Esophagus muscularis mucosa (tissue), 4 donors: Measurements from ENCODE around the gene RPRD1A. TPM values are rescaled to one million over a fixed set of nuclear protein-coding genes. Genes with fewer than 3 reads are reported as not detected.
"Not testable (repeated sequence)": the region's sequence is repeated elsewhere in the genome, so short reads cannot be mapped to it uniquely, and the experiment has no call there.

Experiments used
- DNase-seq: peaks from one replicate; pipeline ENCODE4 v3.0.0-alpha.2; 2017; ENCODE audit errors: extremely low spot score
- H3K27ac ChIP-seq, 4 donors: fragments of 200-600 bp; sonication (generic); replicated peaks in 1 of 4; 1 replicate in 3 of 4; 2 replicates in 1 of 4; pipeline ENCODE4 v1.5.1; 2016 to 2019; ENCODE audit warnings: mild to moderate bottlenecking in 1 of 4
- H3K27me3 ChIP-seq, 4 donors: fragments of 200-600 bp; sonication (generic); one replicate each; pipeline versions ENCODE4 v1.5.1 to v1.6.0; 2016 to 2019
- H3K36me3 ChIP-seq, 4 donors: fragments of 200-600 bp; sonication (generic); one replicate each; pipeline ENCODE4 v1.5.1; 2016 to 2019
- H3K4me1 ChIP-seq, 4 donors: fragments of 200-600 bp; sonication (generic); one replicate each; pipeline ENCODE4 v1.5.1; 2016 to 2019
- H3K4me3 ChIP-seq, 4 donors: fragments of 200-600 bp; sonication (generic); 1 replicate in 2 of 4; 2 replicates in 2 of 4; pipeline ENCODE4 v1.5.1; 2016 to 2019; ENCODE audit warnings: mild to moderate bottlenecking in 4 of 4, moderate library complexity in 1 of 4
- H3K9me3 ChIP-seq, 4 donors: fragments of 200-600 bp; sonication (generic); 1 replicate in 3 of 4; 2 replicates in 1 of 4; pipeline ENCODE4 v1.5.1; 2016 to 2019
- EP300 ChIP-seq: sonication (generic); formaldehyde crosslinking; IDR thresholded peaks from one replicate; pipeline ENCODE4 v1.6.1; 2017; ENCODE audit warnings: antibody characterized with exemption
- POLR2A ChIP-seq: fragments of 450-650 bp; IDR thresholded peaks from one replicate; pipeline ENCODE4 v1.6.1; 2017; ENCODE audit warnings: antibody characterized with exemption, moderate library complexity, mild to moderate bottlenecking, low read depth
- POLR2AphosphoS5 ChIP-seq, 2 donors: sonication (generic); formaldehyde crosslinking; IDR thresholded peaks; one replicate each; pipeline ENCODE4 v1.6.1; 2017; ENCODE audit warnings: antibody characterized with exemption in 2 of 2
- WGBS: methylation state at CpG from one replicate; pipeline ENCODE4 v1.1.5; 2018; 5-methylcytosine and 5-hydroxymethylcytosine counted together
- intact Hi-C: fragments of 100-400 bp; cut with DNase I; formaldehyde crosslinking; loops from one replicate; pipeline ENCODE4 v1.15.1; 2023
- total RNA-seq, 4 donors: library from RNA; depleted of rRNA; stranded (reverse); fragments of >200 nt; gene quantifications; one replicate each; pipeline versions ENCODE4 v1.1.0 to v1.2.1, GENCODE V29; 2016
- TF ChIP-seq, protein P1 (sequence below), 3 experiments: fragments of 200-600 bp in 2 of 3; fragments of 450-650 bp in 1 of 3; sonication (generic) in 2 of 3; IDR thresholded peaks; one replicate each; pipeline ENCODE4 v1.5.1; 2017 to 2019; ENCODE audit warnings: antibody characterized with exemption in 3 of 3, mild to moderate bottlenecking in 2 of 3, moderate library complexity in 1 of 3

Gene RPRD1A
- total RNA-seq, 4 donors from 2014 or later, result 62.9 to 86.8 (median 77.2) TPM

DNA sequence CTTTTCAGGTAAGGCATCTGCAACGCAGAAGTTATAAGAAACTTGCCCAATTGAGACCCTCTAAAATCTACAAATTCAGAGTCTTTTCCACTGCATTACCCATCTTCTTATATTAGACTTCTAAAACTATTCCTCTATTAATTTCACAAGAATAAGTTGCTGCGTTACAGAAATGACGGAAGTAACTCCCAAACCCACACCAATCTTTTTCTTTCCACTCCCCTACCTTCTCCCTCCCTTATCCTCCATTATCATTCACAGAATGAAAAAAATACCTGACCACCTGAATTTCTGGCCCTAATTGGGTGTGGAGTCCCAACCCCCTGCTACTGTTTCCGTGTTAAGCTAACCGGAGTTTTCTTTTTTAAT is 689 bp downstream of the RPRD1A start:
- H3K4me3 ChIP-seq, result peak overlapping the region; percentile 70 to 91 (median 74)
- H3K4me1 ChIP-seq, result peaks cover 13 to 36% (median 22%) of the 10 kb centered on the region in 4 donors
- peak overlapping the region; percentile 87 to 94 (median 90) for H3K27ac ChIP-seq
- 0% methylated on average over 5 of the region's 5 CpGs for WGBS
- TF ChIP-seq, protein P1, sequence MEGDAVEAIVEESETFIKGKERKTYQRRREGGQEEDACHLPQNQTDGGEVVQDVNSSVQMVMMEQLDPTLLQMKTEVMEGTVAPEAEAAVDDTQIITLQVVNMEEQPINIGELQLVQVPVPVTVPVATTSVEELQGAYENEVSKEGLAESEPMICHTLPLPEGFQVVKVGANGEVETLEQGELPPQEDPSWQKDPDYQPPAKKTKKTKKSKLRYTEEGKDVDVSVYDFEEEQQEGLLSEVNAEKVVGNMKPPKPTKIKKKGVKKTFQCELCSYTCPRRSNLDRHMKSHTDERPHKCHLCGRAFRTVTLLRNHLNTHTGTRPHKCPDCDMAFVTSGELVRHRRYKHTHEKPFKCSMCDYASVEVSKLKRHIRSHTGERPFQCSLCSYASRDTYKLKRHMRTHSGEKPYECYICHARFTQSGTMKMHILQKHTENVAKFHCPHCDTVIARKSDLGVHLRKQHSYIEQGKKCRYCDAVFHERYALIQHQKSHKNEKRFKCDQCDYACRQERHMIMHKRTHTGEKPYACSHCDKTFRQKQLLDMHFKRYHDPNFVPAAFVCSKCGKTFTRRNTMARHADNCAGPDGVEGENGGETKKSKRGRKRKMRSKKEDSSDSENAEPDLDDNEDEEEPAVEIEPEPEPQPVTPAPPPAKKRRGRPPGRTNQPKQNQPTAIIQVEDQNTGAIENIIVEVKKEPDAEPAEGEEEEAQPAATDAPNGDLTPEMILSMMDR (IDR thresholded peaks at IDR 0.05), result no peak
- TF ChIP-seq EP300, result no peak
- TF ChIP-seq POLR2A, result no peak
- no peak for TF ChIP-seq POLR2AphosphoS5 (IDR thresholded peaks at IDR 0.05)
- no peaks in the 10 kb centered on the region for H3K27me3 ChIP-seq
- H3K9me3 ChIP-seq, result no peaks in the 10 kb centered on the region
- intact Hi-C loops, result loop anchor here (2.0 to 5.0 kb wide), 2 partner anchors 62 to 94 kb away; partner anchors contain the start of genes ELP2, RMP24 and SLC39A6
- no peak for DNase-seq
- H3K36me3 ChIP-seq, result peaks cover 0 to 6% (median 3%) of the 10 kb centered on the region in 4 donors

DNA sequence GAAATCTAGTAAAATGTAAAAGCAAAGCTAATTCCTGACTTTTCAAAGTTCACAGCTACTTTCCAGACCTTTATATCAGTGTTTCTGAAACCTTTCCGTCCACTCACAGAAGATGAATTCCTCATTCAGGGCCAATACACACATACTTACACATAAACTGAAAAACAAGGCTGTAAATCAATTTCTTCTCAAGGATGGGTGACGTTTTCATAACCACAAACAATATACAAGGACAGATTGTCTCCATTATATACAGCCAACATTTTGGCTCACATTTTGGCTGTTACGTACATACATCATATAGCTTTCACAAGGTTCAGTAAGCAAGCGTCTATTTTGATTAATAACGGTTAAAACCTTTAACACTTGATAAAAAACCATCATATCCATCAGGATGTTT is 1.4 kb downstream of the RPRD1A start:
- peaks cover 0 to 6% (median 3%) of the 10 kb centered on the region in 4 donors for H3K36me3 ChIP-seq
- intact Hi-C loops, result loop anchor here (2.0 to 5.0 kb wide), 2 partner anchors 63 to 94 kb away; partner anchors contain the start of genes ELP2, RMP24 and SLC39A6
- no peak overlapping the region for H3K27ac ChIP-seq
- TF ChIP-seq POLR2AphosphoS5 (IDR thresholded peaks at IDR 0.05) (no peak), POLR2A (no peak), EP300 (no peak)
- TF ChIP-seq, protein P1 (IDR thresholded peaks at IDR 0.05), result no peak
- peak overlapping the region; percentile 70 to 91 (median 74) for H3K4me3 ChIP-seq
- 47% methylated on average over 5 of the region's 5 CpGs for WGBS
- no peaks in the 10 kb centered on the region for H3K9me3 ChIP-seq
- H3K27me3 ChIP-seq, result no peaks in the 10 kb centered on the region
- DNase-seq, result no peak
- H3K4me1 ChIP-seq, result peaks cover 15 to 36% (median 22%) of the 10 kb centered on the region in 4 donors

DNA sequence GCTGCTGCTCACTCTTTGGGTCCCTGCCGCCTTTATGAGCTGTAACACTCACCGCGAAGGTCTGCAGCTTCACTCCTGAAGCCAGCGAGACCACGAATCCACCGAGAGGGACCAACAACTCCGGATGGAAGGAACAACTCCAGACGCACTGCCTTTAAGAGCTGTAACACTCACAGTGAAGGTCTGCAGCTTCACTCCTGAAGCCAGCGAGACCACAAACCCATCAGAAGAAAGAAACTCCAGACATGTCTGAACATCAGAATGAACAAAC is 2.6 kb downstream of the RPRD1A start:
- not testable (repeated sequence) for H3K27me3 ChIP-seq, H3K9me3 ChIP-seq, H3K27ac ChIP-seq, H3K36me3 ChIP-seq, H3K4me3 ChIP-seq, DNase-seq
- intact Hi-C loops, result loop anchor here (5.0 kb wide), 1 partner anchor 92 kb away; the partner anchor contains the start of gene RMP24
- peaks cover 15 to 36% (median 22%) of the 10 kb centered on the region in 4 donors for H3K4me1 ChIP-seq
- 95% methylated on average over 9 of the region's 9 CpGs for WGBS

DNA sequence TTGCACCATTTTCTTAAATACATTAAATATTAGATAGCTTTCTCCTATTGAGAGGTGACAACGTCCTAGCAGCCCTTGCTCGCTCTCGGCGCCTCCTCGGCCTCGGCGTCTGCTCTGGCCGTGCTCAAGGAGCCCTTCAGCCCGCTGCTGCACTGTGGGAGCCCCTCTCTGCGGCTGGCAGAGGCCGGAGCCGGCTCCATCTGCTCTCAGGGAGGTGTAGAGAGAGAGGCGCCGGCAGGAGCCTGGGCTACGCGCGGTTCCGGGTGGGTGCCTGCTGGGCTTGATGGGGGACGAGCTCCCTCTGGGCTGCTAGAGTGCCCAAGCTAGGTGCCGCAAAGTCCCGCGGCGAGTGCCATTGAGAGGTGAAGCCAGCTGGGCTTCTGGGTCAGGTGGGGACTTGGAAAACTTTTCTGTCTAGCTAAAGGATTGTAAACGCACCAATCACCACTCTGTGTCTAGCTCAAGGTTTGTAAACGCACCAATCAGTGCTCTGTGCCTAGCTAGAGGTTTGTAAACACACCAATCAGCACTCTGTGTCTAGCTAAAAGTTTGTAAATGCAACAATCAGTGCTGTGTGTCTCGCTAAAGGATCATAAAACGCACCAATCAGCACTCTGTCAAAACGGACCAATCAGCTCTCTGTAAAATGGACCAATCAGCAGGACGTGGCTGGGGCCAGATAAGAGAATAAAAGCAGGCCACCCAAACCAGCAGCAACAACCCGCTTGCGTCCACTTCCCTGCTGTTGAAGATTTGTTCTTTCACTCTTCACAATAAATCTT is 3.1 kb downstream of the RPRD1A start:
- 95% methylated on average over 31 of the region's 31 CpGs for WGBS
- Histone ChIP-seq H3K27me3 (no peaks in the 10 kb centered on the region), H3K4me3 (no peak overlapping the region), H3K4me1 (peaks cover 15 to 36% (median 22%) of the 10 kb centered on the region in 4 donors), H3K36me3 (peaks cover 0 to 6% (median 3%) of the 10 kb centered on the region in 4 donors), H3K27ac (no peak overlapping the region), H3K9me3 (no peaks in the 10 kb centered on the region)
- DNase-seq, result no peak
- no peak for TF ChIP-seq POLR2AphosphoS5 (IDR thresholded peaks at IDR 0.05)
- TF ChIP-seq, protein P1 (IDR thresholded peaks at IDR 0.05), result no peak
- no peak for TF ChIP-seq EP300
- TF ChIP-seq POLR2A, result no peak
- intact Hi-C loops, result no loop called here

DNA sequence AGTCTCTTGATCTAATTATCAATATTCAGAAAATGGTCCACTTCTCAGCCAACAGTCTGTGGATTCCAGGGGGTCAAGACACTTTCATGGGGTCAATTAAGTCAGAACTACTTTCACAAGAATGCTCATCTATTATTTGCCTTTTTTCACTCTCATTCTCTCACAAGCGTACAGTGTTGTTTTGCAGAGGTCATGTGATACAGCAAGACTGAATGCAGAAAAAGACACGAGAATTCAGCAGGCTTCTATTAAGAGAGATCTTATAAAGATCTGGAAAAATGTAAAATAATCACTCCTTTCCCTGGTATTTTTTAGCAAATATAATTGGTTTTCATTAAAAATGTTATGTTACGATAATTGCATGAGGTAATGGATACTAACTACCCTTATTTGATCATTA is 8.7 kb downstream of the RPRD1A start:
- Histone ChIP-seq H3K4me3 (no peak overlapping the region), H3K27me3 (no peaks in the 10 kb centered on the region), H3K9me3 (no peaks in the 10 kb centered on the region), H3K4me1 (peaks cover 0 to 9% (median 3%) of the 10 kb centered on the region in 4 donors), H3K36me3 (no peaks in the 10 kb centered on the region), H3K27ac (no peak overlapping the region)
- TF ChIP-seq EP300, result no peak
- TF ChIP-seq POLR2AphosphoS5 (IDR thresholded peaks at IDR 0.05), result no peak
- TF ChIP-seq POLR2A, result no peak
- TF ChIP-seq, protein P1 (IDR thresholded peaks at IDR 0.05), result no peak
- WGBS, result 88% methylated on average over 3 of the region's 3 CpGs
- DNase-seq, result no peak
- intact Hi-C loops, result no loop called here
